ENCODE measurements around the gene ZBTB7C.
"Not testable (repeated sequence)": the region's sequence is repeated elsewhere in the genome, so short reads cannot be mapped to it uniquely, and the experiment has no call there.

Gene ZBTB7C

GRCh38 chr18:48450685-48451084, 41.5 kb upstream of the ZBTB7C start:
- H3K4me3 ChIP-seq (replicated peaks; ENCODE audit: low read depth, low read length): no peak overlapping the region
- DNase-seq (ENCODE audit: extremely low read depth, low read depth): no peak
- no peak for TF ChIP-seq CTCF (IDR thresholded peaks at IDR 0.05; ENCODE audit: low read depth, low read length, missing control alignments)

- no peak overlapping the region for H3K4me3 ChIP-seq (replicated peaks; ENCODE audit: low read depth, low read length)
- TF ChIP-seq CTCF (IDR thresholded peaks at IDR 0.05; ENCODE audit: low read depth, low read length, missing control alignments): peak; percentile 87
- no peak for DNase-seq (ENCODE audit: extremely low read depth, low read depth)
Measured at GRCh38 chr18:48446582-48447225, 37.5 kb upstream of the ZBTB7C start.

- no peak overlapping the region for H3K4me3 ChIP-seq (replicated peaks; ENCODE audit: low read depth, low read length)
- peak; percentile 36 for DNase-seq (ENCODE audit: extremely low read depth, low read depth)
- peak; percentile 97 for TF ChIP-seq CTCF (IDR thresholded peaks at IDR 0.05; ENCODE audit: low read depth, low read length, missing control alignments)
Measured at GRCh38 chr18:48445540-48445939, 36.4 kb upstream of the ZBTB7C start.

GRCh38 chr18:48442761-48443160, 33.6 kb upstream of the ZBTB7C start:
- no peak overlapping the region for H3K4me3 ChIP-seq (replicated peaks; ENCODE audit: low read depth, low read length)
- no peak for DNase-seq (ENCODE audit: extremely low read depth, low read depth)
- no peak for TF ChIP-seq CTCF (IDR thresholded peaks at IDR 0.05; ENCODE audit: low read depth, low read length, missing control alignments)

GRCh38 chr18:48441405-48441881, 32.3 kb upstream of the ZBTB7C start:
- no peak overlapping the region for H3K4me3 ChIP-seq (replicated peaks; ENCODE audit: low read depth, low read length)
- no peak for TF ChIP-seq CTCF (IDR thresholded peaks at IDR 0.05; ENCODE audit: low read depth, low read length, missing control alignments)
- DNase-seq (ENCODE audit: extremely low read depth, low read depth): no peak

- H3K4me3 ChIP-seq (replicated peaks; ENCODE audit: low read depth, low read length): no peak overlapping the region
- no peak for TF ChIP-seq CTCF (IDR thresholded peaks at IDR 0.05; ENCODE audit: low read depth, low read length, missing control alignments)
- no peak for DNase-seq (ENCODE audit: extremely low read depth, low read depth)
Measured at GRCh38 chr18:48440924-48441323, 31.7 kb upstream of the ZBTB7C start.

GRCh38 chr18:48436907-48437306, 27.7 kb upstream of the ZBTB7C start:
- DNase-seq (ENCODE audit: extremely low read depth, low read depth): no peak
- H3K4me3 ChIP-seq (replicated peaks; ENCODE audit: low read depth, low read length): no peak overlapping the region
- no peak for TF ChIP-seq CTCF (IDR thresholded peaks at IDR 0.05; ENCODE audit: low read depth, low read length, missing control alignments)

- DNase-seq (ENCODE audit: extremely low read depth, low read depth); H3K4me3 ChIP-seq (replicated peaks; ENCODE audit: low read depth, low read length): not testable (repeated sequence)
Measured at GRCh38 chr18:48434382-48434781, 25.2 kb upstream of the ZBTB7C start.

Data from HFF-Myc (cell line).